Measurements from ENCODE around the gene RNF213.

RNF213 gene

DNA sequence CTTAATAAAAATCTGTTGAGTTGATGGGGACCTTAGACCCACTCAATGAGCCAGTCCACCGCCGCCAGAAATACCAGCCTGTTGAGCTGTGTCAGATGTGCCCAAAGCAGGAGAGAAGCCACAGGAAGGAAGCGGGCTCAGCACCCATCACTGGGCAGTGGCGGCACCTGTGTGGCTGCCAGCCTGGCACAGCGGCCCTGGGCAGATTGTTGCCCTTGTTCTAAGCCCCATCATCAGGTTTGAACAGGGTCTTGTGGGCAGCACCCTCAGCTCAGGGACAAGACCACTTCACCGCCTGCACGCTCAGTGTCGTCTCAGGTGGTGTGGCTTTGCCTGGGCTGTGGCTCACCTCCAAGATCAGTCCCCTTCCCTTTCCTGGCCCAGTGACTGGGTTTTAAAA lies 163.6 kb downstream of the RNF213 start:
- POLR2A ChIA-PET = interaction anchor here (1.0 kb wide), 1 partner anchor 30 kb away, joined by 3 read pairs; no protein-coding TSS in a partner anchor
- Histone ChIP-seq H3K36me3 (ENCODE audit: control insufficient read depth in 2 of 2, insufficient read depth in 1 of 2, low read length in 2 of 2) (peaks cover 0 to 10% of the 10 kb centered on the region in 2 experiments; a peak in 1 of 3 replicates), H3K4me1 (ENCODE audit: control insufficient read depth, insufficient read depth, low read length) (no peaks in the 10 kb centered on the region), H3K9me3 (ENCODE audit: control insufficient read depth, insufficient read depth, low read depth, low read length) (no peaks in the 10 kb centered on the region), H3K4me3 (ENCODE audit: low read depth, low read length) (no peak overlapping the region), H3K27ac (ENCODE audit: extremely low read depth, low read depth, low read length) (no peak overlapping the region)
- CTCF ChIA-PET = interaction anchor here (0.6 to 1.9 kb wide), 4 partner anchors 19 to 480 kb away, joined by 3 to 6 read pairs (median 4); no protein-coding TSS in a partner anchor
- TF ChIP-seq, protein P1, sequence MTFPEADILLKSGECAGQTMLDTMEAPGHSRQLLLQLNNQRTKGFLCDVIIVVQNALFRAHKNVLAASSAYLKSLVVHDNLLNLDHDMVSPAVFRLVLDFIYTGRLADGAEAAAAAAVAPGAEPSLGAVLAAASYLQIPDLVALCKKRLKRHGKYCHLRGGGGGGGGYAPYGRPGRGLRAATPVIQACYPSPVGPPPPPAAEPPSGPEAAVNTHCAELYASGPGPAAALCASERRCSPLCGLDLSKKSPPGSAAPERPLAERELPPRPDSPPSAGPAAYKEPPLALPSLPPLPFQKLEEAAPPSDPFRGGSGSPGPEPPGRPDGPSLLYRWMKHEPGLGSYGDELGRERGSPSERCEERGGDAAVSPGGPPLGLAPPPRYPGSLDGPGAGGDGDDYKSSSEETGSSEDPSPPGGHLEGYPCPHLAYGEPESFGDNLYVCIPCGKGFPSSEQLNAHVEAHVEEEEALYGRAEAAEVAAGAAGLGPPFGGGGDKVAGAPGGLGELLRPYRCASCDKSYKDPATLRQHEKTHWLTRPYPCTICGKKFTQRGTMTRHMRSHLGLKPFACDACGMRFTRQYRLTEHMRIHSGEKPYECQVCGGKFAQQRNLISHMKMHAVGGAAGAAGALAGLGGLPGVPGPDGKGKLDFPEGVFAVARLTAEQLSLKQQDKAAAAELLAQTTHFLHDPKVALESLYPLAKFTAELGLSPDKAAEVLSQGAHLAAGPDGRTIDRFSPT (tag by site-specific recombination; IDR thresholded peaks at IDR 0.05) = peak; percentile 37; the same call in 1 of the 2 replicates
- TF ChIP-seq, protein P2, sequence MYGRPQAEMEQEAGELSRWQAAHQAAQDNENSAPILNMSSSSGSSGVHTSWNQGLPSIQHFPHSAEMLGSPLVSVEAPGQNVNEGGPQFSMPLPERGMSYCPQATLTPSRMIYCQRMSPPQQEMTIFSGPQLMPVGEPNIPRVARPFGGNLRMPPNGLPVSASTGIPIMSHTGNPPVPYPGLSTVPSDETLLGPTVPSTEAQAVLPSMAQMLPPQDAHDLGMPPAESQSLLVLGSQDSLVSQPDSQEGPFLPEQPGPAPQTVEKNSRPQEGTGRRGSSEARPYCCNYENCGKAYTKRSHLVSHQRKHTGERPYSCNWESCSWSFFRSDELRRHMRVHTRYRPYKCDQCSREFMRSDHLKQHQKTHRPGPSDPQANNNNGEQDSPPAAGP (tag by site-specific recombination; IDR thresholded peaks at IDR 0.05) = no peak

DNA sequence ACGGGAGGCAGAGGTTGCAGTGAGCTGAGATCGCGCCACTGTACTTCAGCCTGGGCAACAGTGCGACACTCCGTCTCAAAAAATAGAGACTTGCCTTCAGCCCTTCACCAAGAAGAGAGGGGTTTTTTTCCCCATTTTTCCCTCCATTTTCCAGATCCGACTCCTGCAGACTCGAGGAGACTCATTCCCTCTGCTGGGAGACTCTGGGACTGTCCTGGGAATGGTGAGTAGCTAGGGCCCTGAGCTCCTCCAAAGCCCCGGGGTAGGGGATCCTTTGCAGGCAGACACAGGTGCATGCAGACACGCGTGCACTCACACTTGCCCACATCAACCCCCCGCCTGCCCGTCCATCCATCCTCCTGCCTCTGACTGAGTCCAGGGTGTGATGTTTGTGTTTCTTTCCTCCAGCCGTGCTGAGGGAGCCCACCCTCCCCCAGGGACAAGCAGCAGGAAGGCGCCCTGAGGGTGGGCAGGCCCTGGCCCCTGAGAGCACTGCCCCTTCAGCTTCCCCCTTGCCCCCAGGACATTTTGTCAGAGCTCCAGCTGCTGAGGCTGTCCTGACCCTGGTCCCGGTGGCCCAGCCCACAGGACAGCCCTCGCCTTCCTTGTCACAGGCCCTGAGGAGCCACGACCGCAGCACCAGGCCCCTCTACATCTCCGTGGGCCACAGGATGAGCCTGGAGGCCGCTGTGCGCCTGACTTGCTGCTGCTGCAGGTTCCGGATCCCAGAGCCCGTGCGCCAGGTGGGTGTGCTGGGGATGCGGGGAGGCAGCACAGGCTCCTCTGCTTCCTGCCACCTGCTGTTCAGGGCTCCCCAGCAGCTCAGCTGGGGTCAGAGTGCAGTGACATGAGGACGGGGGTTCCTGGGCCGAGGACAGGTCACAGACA lies 164.5 kb downstream of the RNF213 start:
- TF ChIP-seq ZIC2 (tag by site-specific recombination; IDR thresholded peaks at IDR 0.05) (peak; percentile 70), ZNF600 (tag by site-specific recombination; IDR thresholded peaks at IDR 0.05) (peak; percentile 68), ZNF112 (tag by site-specific recombination; IDR thresholded peaks at IDR 0.05) (no peak)
- TF ChIP-seq, protein P3, sequence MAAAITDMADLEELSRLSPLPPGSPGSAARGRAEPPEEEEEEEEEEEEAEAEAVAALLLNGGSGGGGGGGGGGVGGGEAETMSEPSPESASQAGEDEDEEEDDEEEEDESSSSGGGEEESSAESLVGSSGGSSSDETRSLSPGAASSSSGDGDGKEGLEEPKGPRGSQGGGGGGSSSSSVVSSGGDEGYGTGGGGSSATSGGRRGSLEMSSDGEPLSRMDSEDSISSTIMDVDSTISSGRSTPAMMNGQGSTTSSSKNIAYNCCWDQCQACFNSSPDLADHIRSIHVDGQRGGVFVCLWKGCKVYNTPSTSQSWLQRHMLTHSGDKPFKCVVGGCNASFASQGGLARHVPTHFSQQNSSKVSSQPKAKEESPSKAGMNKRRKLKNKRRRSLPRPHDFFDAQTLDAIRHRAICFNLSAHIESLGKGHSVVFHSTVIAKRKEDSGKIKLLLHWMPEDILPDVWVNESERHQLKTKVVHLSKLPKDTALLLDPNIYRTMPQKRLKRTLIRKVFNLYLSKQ (tag by site-specific recombination; IDR thresholded peaks at IDR 0.05; ENCODE audit: borderline replicate concordance) = no peak
- Histone ChIP-seq H3K9me3 (ENCODE audit: control insufficient read depth, insufficient read depth, low read depth, low read length) (no peaks in the 10 kb centered on the region), H3K27ac (ENCODE audit: extremely low read depth, low read depth, low read length) (no peak overlapping the region), H3K4me3 (ENCODE audit: low read depth, low read length) (no peak overlapping the region), H3K36me3 (ENCODE audit: control insufficient read depth in 2 of 2, insufficient read depth in 1 of 2, low read length in 2 of 2) (peaks cover 0 to 2% of the 10 kb centered on the region in 2 experiments; a peak in 1 of 3 replicates), H3K4me1 (ENCODE audit: control insufficient read depth, insufficient read depth, low read length) (no peaks in the 10 kb centered on the region)
- ChIA-PET CTCF (interaction anchor here (0.6 to 1.9 kb wide), 12 partner anchors 18 to 554 kb away, joined by 3 to 6 read pairs (median 4); no protein-coding TSS in a partner anchor), POLR2A (interaction anchor here (0.9 to 1.0 kb wide), 2 partner anchors 10 to 29 kb away, joined by 3 to 8 read pairs; partner anchors contain the start of gene ENDOV)

DNA sequence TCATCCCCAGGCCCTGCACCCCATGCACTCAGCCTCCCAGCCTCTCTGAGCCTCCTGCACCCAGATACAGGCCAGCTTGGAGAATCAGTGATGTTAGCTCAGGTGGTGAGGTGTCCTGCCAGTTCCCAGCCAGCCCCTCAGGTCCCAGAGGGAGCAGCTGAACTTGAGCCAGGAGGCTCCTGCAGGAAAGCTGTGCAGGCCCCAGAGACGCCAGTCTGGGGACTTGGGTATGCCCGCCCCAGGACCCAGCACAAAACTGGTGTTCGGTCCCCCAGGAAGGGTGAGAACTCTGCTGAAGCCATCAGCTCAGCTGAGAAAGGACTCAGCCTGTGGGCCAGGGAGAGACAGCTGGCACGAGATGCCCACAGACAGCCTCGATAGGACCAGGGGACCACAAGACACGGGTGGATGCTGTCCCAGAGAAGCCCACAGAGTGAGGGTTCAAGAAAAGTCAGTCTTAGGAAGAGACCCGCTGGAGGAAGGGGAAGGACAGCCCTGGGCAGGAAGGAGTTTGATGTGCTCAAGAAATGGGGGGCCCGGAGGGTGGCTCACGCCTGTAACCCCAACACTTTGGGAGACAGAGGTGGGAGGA lies 165.3 kb downstream of the RNF213 start:
- H3K36me3 ChIP-seq (ENCODE audit: control insufficient read depth in 2 of 2, insufficient read depth in 1 of 2, low read length in 2 of 2) = no peaks in the 10 kb centered on the region
- no peak overlapping the region for H3K4me3 ChIP-seq (ENCODE audit: low read depth, low read length)
- ChIA-PET CTCF (interaction anchor here (0.6 to 1.4 kb wide), 8 partner anchors 9 to 553 kb away, joined by 3 to 6 read pairs (median 4); no protein-coding TSS in a partner anchor), POLR2A (no interaction called here)
- H3K4me1 ChIP-seq (ENCODE audit: control insufficient read depth, insufficient read depth, low read length) = no peaks in the 10 kb centered on the region
- no peaks in the 10 kb centered on the region for H3K9me3 ChIP-seq (ENCODE audit: control insufficient read depth, insufficient read depth, low read depth, low read length)
- no peak overlapping the region for H3K27ac ChIP-seq (ENCODE audit: extremely low read depth, low read depth, low read length)
- 0 out of 2 replicates have a peak, but pooled peaks have one; percentile 1 for TF ChIP-seq ZNF600 (tag by site-specific recombination; IDR thresholded peaks at IDR 0.05)
- TF ChIP-seq ZNF202 (tag by site-specific recombination; IDR thresholded peaks at IDR 0.05; ENCODE audit: borderline replicate concordance) = no peak

DNA sequence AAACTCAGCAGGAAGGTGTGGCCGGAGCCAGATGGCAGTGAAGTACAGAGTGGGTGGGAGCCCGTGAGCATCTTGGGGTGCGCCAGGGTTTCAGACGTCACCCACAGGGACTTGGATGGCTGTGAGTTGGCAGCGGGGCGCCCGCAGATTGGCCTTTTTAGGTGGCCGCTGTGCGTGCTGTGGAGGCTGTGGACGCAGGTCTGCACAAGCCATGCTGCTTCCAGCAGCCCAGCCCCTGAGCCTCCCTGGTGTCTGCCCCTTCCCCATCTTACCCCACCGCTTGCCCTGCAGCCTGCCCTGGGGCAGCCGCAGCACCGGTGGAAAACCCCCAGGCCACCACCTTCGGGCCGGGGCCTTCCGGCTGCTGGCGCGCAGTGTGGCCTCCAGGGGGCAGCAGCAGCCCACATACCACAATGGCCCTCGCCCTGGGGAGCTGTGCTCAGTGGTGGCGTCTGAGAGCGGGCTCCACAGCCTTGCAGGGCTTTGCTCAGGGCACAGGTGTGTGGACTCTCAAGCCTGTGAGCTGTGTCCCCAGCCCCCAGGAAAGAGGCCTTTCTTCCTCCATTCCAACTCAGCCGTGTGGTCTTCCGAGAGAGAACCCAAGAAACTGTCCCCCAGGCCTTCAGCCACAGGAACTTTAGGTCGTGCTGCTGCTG lies 166.1 kb downstream of the RNF213 start:
- no peaks in the 10 kb centered on the region for H3K36me3 ChIP-seq (ENCODE audit: control insufficient read depth in 2 of 2, insufficient read depth in 1 of 2, low read length in 2 of 2)
- no peak overlapping the region for H3K27ac ChIP-seq (ENCODE audit: extremely low read depth, low read depth, low read length)
- ChIA-PET CTCF (interaction anchor here (0.5 to 2.5 kb wide), 60 partner anchors 8 to 690 kb away, joined by 3 to 42 read pairs (median 4); no protein-coding TSS in a partner anchor), POLR2A (interaction anchor here (0.5 to 1.5 kb wide), 7 partner anchors 12 to 1986 kb away, joined by 3 to 4 read pairs (median 3); partner anchors contain the start of gene ENDOV)
- H3K4me1 ChIP-seq (ENCODE audit: control insufficient read depth, insufficient read depth, low read length) = no peaks in the 10 kb centered on the region
- H3K4me3 ChIP-seq (ENCODE audit: low read depth, low read length) = no peak overlapping the region
- H3K9me3 ChIP-seq (ENCODE audit: control insufficient read depth, insufficient read depth, low read depth, low read length) = no peaks in the 10 kb centered on the region
- TF ChIP-seq ZNF302 (tag by site-specific recombination; IDR thresholded peaks at IDR 0.05; ENCODE audit: low read depth) (no peak), TCF7L2 (IDR thresholded peaks at IDR 0.05; ENCODE audit: borderline replicate concordance, low read depth, low read length) (no peak), FEZF1 (tag by site-specific recombination; IDR thresholded peaks at IDR 0.05) (no peak), GLIS1 (tag by site-specific recombination; IDR thresholded peaks at IDR 0.05) (peak; percentile 74), ZNF555 (tag by site-specific recombination; conservative IDR thresholded peaks at IDR 0.05) (no peak), SP3 (tag by site-specific recombination; IDR thresholded peaks at IDR 0.05) (0 out of 2 replicates have a peak, but pooled peaks have one; percentile 12)
- TF ChIP-seq, protein P4, sequence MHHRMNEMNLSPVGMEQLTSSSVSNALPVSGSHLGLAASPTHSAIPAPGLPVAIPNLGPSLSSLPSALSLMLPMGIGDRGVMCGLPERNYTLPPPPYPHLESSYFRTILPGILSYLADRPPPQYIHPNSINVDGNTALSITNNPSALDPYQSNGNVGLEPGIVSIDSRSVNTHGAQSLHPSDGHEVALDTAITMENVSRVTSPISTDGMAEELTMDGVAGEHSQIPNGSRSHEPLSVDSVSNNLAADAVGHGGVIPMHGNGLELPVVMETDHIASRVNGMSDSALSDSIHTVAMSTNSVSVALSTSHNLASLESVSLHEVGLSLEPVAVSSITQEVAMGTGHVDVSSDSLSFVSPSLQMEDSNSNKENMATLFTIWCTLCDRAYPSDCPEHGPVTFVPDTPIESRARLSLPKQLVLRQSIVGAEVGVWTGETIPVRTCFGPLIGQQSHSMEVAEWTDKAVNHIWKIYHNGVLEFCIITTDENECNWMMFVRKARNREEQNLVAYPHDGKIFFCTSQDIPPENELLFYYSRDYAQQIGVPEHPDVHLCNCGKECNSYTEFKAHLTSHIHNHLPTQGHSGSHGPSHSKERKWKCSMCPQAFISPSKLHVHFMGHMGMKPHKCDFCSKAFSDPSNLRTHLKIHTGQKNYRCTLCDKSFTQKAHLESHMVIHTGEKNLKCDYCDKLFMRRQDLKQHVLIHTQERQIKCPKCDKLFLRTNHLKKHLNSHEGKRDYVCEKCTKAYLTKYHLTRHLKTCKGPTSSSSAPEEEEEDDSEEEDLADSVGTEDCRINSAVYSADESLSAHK (tag by site-specific recombination; IDR thresholded peaks at IDR 0.05) = no peak

All from HEK293 (cell line).